ENCODE measurements around the gene PHF10.

Gene PHF10

GRCh38 chr6:169710009-169710408 is 14.3 kb downstream of the PHF10 start:
- no peak for ATAC-seq
- TF ChIP-seq GLIS3 (CRISPR knock-in tag; IDR thresholded peaks at IDR 0.05) (no peak), ESRRG (CRISPR knock-in tag; IDR thresholded peaks at IDR 0.05) (no peak)

DNA sequence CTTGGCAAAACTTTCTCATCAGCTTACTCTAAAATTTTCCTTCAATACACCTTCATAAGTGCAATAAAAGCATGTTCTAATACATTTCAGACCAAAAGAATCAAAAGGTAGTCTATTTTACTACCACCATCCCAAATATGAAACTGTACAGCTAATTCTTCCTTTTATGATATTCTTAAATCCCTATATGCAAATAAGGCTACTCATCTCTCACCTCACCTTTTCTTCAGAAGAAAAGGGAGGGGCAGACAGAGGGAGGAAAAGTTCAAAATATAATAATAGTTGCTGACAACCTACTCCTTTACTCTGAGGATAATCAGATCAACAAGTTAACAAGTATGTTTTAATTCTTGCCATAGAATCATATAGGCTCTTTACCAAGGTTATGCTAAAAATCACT is 15.0 kb downstream of the PHF10 start:
- TF ChIP-seq ISL1 (CRISPR knock-in tag; IDR thresholded peaks at IDR 0.05) (no peak), ZFP30 (CRISPR knock-in tag; IDR thresholded peaks at IDR 0.05) (no peak)
- ATAC-seq, result no peak

GRCh38 chr6:169707772-169708171 is 16.5 kb downstream of the PHF10 start:
- ATAC-seq, result no peak; the same call in 2 of the 3 replicates
- TF ChIP-seq, protein P1, sequence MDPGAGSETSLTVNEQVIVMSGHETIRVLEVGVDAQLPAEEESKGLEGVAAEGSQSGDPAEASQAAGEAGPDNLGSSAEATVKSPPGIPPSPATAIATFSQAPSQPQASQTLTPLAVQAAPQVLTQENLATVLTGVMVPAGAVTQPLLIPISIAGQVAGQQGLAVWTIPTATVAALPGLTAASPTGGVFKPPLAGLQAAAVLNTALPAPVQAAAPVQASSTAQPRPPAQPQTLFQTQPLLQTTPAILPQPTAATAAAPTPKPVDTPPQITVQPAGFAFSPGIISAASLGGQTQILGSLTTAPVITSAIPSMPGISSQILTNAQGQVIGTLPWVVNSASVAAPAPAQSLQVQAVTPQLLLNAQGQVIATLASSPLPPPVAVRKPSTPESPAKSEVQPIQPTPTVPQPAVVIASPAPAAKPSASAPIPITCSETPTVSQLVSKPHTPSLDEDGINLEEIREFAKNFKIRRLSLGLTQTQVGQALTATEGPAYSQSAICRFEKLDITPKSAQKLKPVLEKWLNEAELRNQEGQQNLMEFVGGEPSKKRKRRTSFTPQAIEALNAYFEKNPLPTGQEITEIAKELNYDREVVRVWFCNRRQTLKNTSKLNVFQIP (CRISPR knock-in tag; IDR thresholded peaks at IDR 0.05; ENCODE audit: borderline replicate concordance, low read depth), result no peak
- TF ChIP-seq GLIS3 (CRISPR knock-in tag; IDR thresholded peaks at IDR 0.05), result no peak
- no peak for TF ChIP-seq CREB5 (CRISPR knock-in tag; IDR thresholded peaks at IDR 0.05; ENCODE audit: low read depth)
- TF ChIP-seq PPARA (CRISPR knock-in tag; IDR thresholded peaks at IDR 0.05; ENCODE audit: borderline replicate concordance), result no peak
- TF ChIP-seq, protein P2, sequence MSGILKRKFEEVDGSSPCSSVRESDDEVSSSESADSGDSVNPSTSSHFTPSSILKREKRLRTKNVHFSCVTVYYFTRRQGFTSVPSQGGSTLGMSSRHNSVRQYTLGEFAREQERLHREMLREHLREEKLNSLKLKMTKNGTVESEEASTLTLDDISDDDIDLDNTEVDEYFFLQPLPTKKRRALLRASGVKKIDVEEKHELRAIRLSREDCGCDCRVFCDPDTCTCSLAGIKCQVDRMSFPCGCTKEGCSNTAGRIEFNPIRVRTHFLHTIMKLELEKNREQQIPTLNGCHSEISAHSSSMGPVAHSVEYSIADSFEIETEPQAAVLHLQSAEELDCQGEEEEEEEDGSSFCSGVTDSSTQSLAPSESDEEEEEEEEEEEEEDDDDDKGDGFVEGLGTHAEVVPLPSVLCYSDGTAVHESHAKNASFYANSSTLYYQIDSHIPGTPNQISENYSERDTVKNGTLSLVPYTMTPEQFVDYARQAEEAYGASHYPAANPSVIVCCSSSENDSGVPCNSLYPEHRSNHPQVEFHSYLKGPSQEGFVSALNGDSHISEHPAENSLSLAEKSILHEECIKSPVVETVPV (CRISPR knock-in tag; IDR thresholded peaks at IDR 0.05), result no peak
- TF ChIP-seq ZNF565 (CRISPR knock-in tag; conservative IDR thresholded peaks at IDR 0.05; ENCODE audit: low read depth), result no peak
- TF ChIP-seq RARB (CRISPR knock-in tag; IDR thresholded peaks at IDR 0.05), result no peak
- TF ChIP-seq ZFP30 (CRISPR knock-in tag; IDR thresholded peaks at IDR 0.05), result no peak
- TF ChIP-seq TCF4 (CRISPR knock-in tag; IDR thresholded peaks at IDR 0.05; ENCODE audit: borderline replicate concordance), result no peak
- no peak for TF ChIP-seq ZNF8 (CRISPR knock-in tag; IDR thresholded peaks at IDR 0.05)
- TF ChIP-seq ZFP3 (CRISPR knock-in tag; IDR thresholded peaks at IDR 0.05), result no peak
- TF ChIP-seq TSHZ2 (CRISPR knock-in tag; IDR thresholded peaks at IDR 0.05), result no peak
- TF ChIP-seq OSR1 (CRISPR knock-in tag; IDR thresholded peaks at IDR 0.05), result no peak
- no peak for TF ChIP-seq ARNTL (CRISPR knock-in tag; IDR thresholded peaks at IDR 0.05; ENCODE audit: borderline replicate concordance, low read depth)
- no peak for TF ChIP-seq ESRRG (CRISPR knock-in tag; IDR thresholded peaks at IDR 0.05)
- no peak for TF ChIP-seq ZNF70 (CRISPR knock-in tag; IDR thresholded peaks at IDR 0.05)
- no peak for TF ChIP-seq CSDC2 (CRISPR knock-in tag; IDR thresholded peaks at IDR 0.05)

GRCh38 chr6:169702840-169703246 is 21.5 kb downstream of the PHF10 start:
- ATAC-seq, result peak; percentile 9
- TF ChIP-seq PPARA (CRISPR knock-in tag; IDR thresholded peaks at IDR 0.05; ENCODE audit: borderline replicate concordance) (no peak), SNAI2 (CRISPR knock-in tag; IDR thresholded peaks at IDR 0.05) (no peak), TCF4 (CRISPR knock-in tag; IDR thresholded peaks at IDR 0.05; ENCODE audit: borderline replicate concordance) (no peak), CREB5 (CRISPR knock-in tag; IDR thresholded peaks at IDR 0.05; ENCODE audit: low read depth) (no peak), TSHZ2 (CRISPR knock-in tag; IDR thresholded peaks at IDR 0.05) (no peak), ZC3H10 (CRISPR knock-in tag; IDR thresholded peaks at IDR 0.05) (no peak), ARNTL (CRISPR knock-in tag; IDR thresholded peaks at IDR 0.05; ENCODE audit: borderline replicate concordance, low read depth) (no peak), GLIS3 (CRISPR knock-in tag; IDR thresholded peaks at IDR 0.05) (no peak), CSDC2 (CRISPR knock-in tag; IDR thresholded peaks at IDR 0.05) (no peak), PATZ1 (CRISPR knock-in tag; IDR thresholded peaks at IDR 0.05; ENCODE audit: borderline replicate concordance) (no peak), ZFP3 (CRISPR knock-in tag; IDR thresholded peaks at IDR 0.05) (no peak)
- TF ChIP-seq, protein P2 (CRISPR knock-in tag; IDR thresholded peaks at IDR 0.05), result no peak

Data from SK-N-SH treated with all-trans-retinoic acid at 6 μM for 48 hours (cell line).